Retinal pigment epithelial cell (primary cell): ENCODE data around the gene MAPRE3.
A peak's percentile ranks its signal among the peaks of the same experiment; 100 is the strongest.

Experiments
- DNase-seq: peaks from one replicate; pipeline ENCODE4 v3.0.0-alpha.2; 2010; ENCODE audit warnings: low read depth
- H3K4me3 ChIP-seq: 2 replicates; pipeline ENCODE4 v1.5.1; 2011; ENCODE audit warnings: mild to moderate bottlenecking, low read length, control low read depth, moderate library complexity
- CTCF ChIP-seq: conservative IDR thresholded peaks from 2 replicates; pipeline ENCODE4 v1.5.1; 2011; ENCODE audit warnings: low read depth, low read length, control low read depth, inconsistent platforms

Gene MAPRE3

GRCh38 chr2:27067385-27067784 lies 96.9 kb downstream of the MAPRE3 start:
- no peak for TF ChIP-seq CTCF
- DNase-seq = no peak
- no peak overlapping the region for H3K4me3 ChIP-seq

- no peak for DNase-seq
- no peak overlapping the region for H3K4me3 ChIP-seq
- no peak for TF ChIP-seq CTCF
Measured at GRCh38 chr2:27069436-27069835, 99.0 kb downstream of the MAPRE3 start.

- peak overlapping the region; percentile 94 for H3K4me3 ChIP-seq
- DNase-seq = no peak
- no peak for TF ChIP-seq CTCF
Measured at GRCh38 chr2:27069961-27070618, 99.7 kb downstream of the MAPRE3 start.

GRCh38 chr2:27070653-27071276 lies 100.3 kb downstream of the MAPRE3 start:
- TF ChIP-seq CTCF = no peak
- H3K4me3 ChIP-seq = peak overlapping the region; percentile 94
- DNase-seq = no peak

- no peak for TF ChIP-seq CTCF
- peak; percentile 44 for DNase-seq
- H3K4me3 ChIP-seq = peak within 1 kb of the TSS; percentile 94
Measured at GRCh38 chr2:27071277-27071989, 101.0 kb downstream of the MAPRE3 start, which contains the start of gene OST4. OST4 (minus strand) TSS chr2:27071654.

- no peak for TF ChIP-seq CTCF
- DNase-seq = no peak
- peak overlapping the region; percentile 70 for H3K4me3 ChIP-seq
Measured at GRCh38 chr2:27071990-27072830, 101.8 kb downstream of the MAPRE3 start.
